ENCODE data around the gene NSMF. TPM values are rescaled to one million over a fixed set of nuclear protein-coding genes. Genes with fewer than 3 reads are reported as not detected.

The NSMF gene
- polyA plus RNA-seq, 1 donor (not counting 4 experiments of a cell fraction or from before 2014, with no cell fraction given), result 29.5 TPM

DNA sequence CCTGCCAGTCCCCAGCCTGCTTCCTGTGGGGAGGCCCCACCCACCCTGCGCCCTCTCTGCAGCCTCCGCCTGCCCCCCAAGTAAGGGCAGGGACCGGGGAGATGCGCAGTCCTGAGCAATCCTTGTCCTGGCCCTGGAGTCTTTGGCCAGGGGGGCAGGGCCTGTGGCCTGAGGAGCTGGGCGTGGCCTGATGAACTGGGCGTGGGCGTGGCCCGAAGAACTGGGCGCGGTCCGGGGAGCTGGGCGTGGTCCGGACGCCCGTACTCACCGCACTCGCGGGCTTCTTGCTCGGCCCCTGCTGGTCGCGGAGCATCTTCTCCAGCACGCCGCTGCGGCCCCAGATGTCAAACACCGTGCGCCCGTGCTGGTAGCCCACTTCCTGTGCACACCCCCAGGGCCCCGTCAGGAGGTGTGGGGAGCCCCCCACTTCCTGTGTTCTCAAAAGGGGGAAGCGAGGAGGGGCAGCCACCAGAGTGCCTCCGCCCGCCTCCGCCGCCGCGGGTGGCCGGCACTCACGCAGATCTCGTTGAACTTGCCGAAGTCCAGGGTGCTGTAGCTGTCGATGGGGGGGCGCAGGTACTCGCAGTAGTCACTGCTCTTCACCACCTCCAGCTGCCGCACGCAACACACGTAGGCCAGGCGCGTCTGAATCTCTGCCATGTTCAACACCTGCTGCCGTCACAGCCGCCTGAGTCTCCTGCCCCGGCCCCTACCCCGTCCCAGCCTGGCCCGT lies 2.7 kb upstream of the NSMF start:
- Histone ChIP-seq H3K27ac (ENCODE audit: control insufficient read depth, insufficient read depth, low read length) (no peak overlapping the region), H3K4me2 (ENCODE audit: control insufficient read depth, extremely low read depth, insufficient read depth, low read depth, low read length) (no peak overlapping the region), H3K4me1 (ENCODE audit: control insufficient read depth, extremely low read depth, insufficient read depth, low read length) (peaks cover 10% of the 10 kb centered on the region), H3K79me2 (ENCODE audit: control insufficient read depth, insufficient read depth, low read length) (peaks cover 7% of the 10 kb centered on the region), H3K36me3 (ENCODE audit: control insufficient read depth in 2 of 2, extremely low read depth in 1 of 2, insufficient read depth in 2 of 2, low read length in 2 of 2) (peaks cover 0 to 4% of the 10 kb centered on the region in 2 experiments), H3K9me1 (ENCODE audit: control insufficient read depth, extremely low read depth, insufficient read depth, low read length) (no peaks in the 10 kb centered on the region), H2AFZ (ENCODE audit: control insufficient read depth, low read length) (no peak overlapping the region), H3K9ac (ENCODE audit: control insufficient read depth, extremely low read depth, insufficient read depth, low read length) (no peak overlapping the region), H3K9me3 (ENCODE audit: control insufficient read depth, low read depth, low read length) (no peaks in the 10 kb centered on the region), H3K4me3 (ENCODE audit: control insufficient read depth in 2 of 3, extremely low read depth in 1 of 3, insufficient read depth in 2 of 3, low read depth in 1 of 3, low read length in 3 of 3) (no peak overlapping the region), H3K27me3 (ENCODE audit: control insufficient read depth, extremely low read depth, insufficient read depth, low read length) (peaks cover 15% of the 10 kb centered on the region), H4K20me1 (ENCODE audit: control insufficient read depth, extremely low read depth, insufficient read depth, low read length) (no peaks in the 10 kb centered on the region)
- TF ChIP-seq, protein P1, sequence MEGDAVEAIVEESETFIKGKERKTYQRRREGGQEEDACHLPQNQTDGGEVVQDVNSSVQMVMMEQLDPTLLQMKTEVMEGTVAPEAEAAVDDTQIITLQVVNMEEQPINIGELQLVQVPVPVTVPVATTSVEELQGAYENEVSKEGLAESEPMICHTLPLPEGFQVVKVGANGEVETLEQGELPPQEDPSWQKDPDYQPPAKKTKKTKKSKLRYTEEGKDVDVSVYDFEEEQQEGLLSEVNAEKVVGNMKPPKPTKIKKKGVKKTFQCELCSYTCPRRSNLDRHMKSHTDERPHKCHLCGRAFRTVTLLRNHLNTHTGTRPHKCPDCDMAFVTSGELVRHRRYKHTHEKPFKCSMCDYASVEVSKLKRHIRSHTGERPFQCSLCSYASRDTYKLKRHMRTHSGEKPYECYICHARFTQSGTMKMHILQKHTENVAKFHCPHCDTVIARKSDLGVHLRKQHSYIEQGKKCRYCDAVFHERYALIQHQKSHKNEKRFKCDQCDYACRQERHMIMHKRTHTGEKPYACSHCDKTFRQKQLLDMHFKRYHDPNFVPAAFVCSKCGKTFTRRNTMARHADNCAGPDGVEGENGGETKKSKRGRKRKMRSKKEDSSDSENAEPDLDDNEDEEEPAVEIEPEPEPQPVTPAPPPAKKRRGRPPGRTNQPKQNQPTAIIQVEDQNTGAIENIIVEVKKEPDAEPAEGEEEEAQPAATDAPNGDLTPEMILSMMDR (optimal IDR thresholded peaks at IDR 0.05 in 1 of 3, IDR thresholded peaks at IDR 0.05 in 1 of 3, conservative IDR thresholded peaks at IDR 0.05 in 1 of 3; ENCODE audit: extremely low read depth in 1 of 3, insufficient read depth in 2 of 3, low read length in 3 of 3), result no peak
- TF ChIP-seq EZH2 (IDR thresholded peaks at IDR 0.05; ENCODE audit: low read length), result no peak
- dilution Hi-C loops (cut with MboI; ENCODE audit: extremely low pct_ligation_motif_present, low sequenced_read_pairs), result no loop called here
- FAIRE-seq, result no peak
- DNase-seq (ENCODE audit: low read depth, low spot score), result no peak

DNA sequence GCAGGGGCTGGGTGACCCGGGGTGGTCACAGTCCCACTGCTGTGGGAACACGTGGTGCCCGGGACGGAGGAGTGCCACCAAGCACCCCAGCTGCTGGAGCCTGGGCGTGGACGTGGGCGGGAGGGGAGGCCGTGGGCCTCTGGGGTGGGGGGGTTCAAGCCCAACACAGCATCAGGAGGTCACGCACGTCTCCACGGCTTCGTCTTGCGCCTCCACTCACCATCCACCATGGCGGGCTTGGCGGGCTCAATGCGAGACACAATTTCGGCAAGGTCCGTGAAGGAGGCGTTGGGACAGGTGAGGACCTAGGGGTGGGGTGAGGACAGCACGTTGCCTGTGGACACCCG lies 2.2 kb upstream of the NSMF start:
- H3K27me3 ChIP-seq (ENCODE audit: control insufficient read depth, extremely low read depth, insufficient read depth, low read length), result peaks cover 15% of the 10 kb centered on the region
- H3K9me1 ChIP-seq (ENCODE audit: control insufficient read depth, extremely low read depth, insufficient read depth, low read length), result no peaks in the 10 kb centered on the region
- dilution Hi-C loops (cut with MboI; ENCODE audit: extremely low pct_ligation_motif_present, low sequenced_read_pairs), result no loop called here
- peaks cover 0 to 8% of the 10 kb centered on the region in 2 experiments for H3K36me3 ChIP-seq (ENCODE audit: control insufficient read depth in 2 of 2, extremely low read depth in 1 of 2, insufficient read depth in 2 of 2, low read length in 2 of 2)
- H3K9me3 ChIP-seq (ENCODE audit: control insufficient read depth, low read depth, low read length), result no peaks in the 10 kb centered on the region
- H3K4me2 ChIP-seq (ENCODE audit: control insufficient read depth, extremely low read depth, insufficient read depth, low read depth, low read length), result no peak overlapping the region
- no peak for FAIRE-seq
- peaks cover 7% of the 10 kb centered on the region for H3K79me2 ChIP-seq (ENCODE audit: control insufficient read depth, insufficient read depth, low read length)
- H3K9ac ChIP-seq (ENCODE audit: control insufficient read depth, extremely low read depth, insufficient read depth, low read length), result no peak overlapping the region
- no peak overlapping the region for H3K4me3 ChIP-seq (ENCODE audit: control insufficient read depth in 2 of 3, extremely low read depth in 1 of 3, insufficient read depth in 2 of 3, low read depth in 1 of 3, low read length in 3 of 3)
- H3K27ac ChIP-seq (ENCODE audit: control insufficient read depth, insufficient read depth, low read length), result no peak overlapping the region
- no peaks in the 10 kb centered on the region for H4K20me1 ChIP-seq (ENCODE audit: control insufficient read depth, extremely low read depth, insufficient read depth, low read length)
- no peak overlapping the region for H2AFZ ChIP-seq (ENCODE audit: control insufficient read depth, low read length)
- TF ChIP-seq, protein P1 (optimal IDR thresholded peaks at IDR 0.05 in 1 of 3, IDR thresholded peaks at IDR 0.05 in 1 of 3, conservative IDR thresholded peaks at IDR 0.05 in 1 of 3; ENCODE audit: extremely low read depth in 1 of 3, insufficient read depth in 2 of 3, low read length in 3 of 3), result no peak
- no peak for DNase-seq (ENCODE audit: low read depth, low spot score)
- H3K4me1 ChIP-seq (ENCODE audit: control insufficient read depth, extremely low read depth, insufficient read depth, low read length), result peaks cover 10% of the 10 kb centered on the region

Measured in keratinocyte (primary cell).